ENCODE measurements around the gene BCL2L2. TPM values are rescaled to one million over a fixed set of nuclear protein-coding genes. Genes with fewer than 3 reads are reported as not detected.
A peak's percentile ranks its signal among the peaks of the same experiment; 100 is the strongest.

BCL2L2 gene
- total RNA-seq, 1 experiment from 2014 or later = 18.2 TPM

DNA sequence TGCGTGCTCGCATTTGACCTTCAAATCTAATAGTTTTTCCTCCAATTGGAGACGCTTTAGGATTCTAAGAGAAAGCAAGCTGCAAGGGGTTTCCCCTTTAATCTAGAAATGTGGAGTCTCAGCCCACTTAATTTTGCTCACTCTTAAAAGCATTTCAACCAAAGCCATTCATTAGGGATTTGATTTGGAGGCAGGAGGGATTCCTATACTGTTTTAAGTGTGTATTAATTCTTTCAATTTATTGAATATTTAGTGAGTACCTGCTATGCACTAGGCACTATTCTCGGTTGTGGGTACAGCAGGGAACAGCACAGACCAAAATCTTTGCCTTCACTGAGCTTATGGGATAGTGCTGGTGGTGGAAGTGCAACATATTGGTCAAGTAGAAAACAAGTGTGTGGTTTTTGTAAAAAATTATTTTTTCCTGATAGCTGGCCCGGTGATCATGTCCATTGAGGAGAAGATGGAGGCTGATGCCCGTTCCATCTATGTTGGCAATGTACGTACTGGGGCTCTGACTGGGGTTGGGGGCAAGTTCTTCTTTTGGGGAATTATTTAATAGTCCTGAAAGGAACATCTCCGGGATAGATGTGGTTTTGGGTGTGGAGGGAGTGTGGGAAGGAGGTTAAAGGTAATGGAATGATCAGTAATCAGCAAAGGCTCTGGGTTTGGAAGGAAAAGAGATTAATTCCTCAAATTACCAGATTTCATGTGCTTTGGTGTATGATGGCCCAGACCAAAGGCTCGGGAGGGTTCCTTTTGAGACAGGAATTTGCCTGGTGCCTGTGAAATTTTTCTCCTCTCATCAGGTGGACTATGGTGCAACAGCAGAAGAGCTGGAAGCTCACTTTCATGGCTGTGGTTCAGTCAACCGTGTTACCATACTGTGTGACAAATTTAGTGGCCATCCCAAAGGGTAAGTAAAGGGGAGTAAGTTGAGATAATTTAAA lies 16.2 kb downstream of the BCL2L2 start:
- peaks cover 26% of the 10 kb centered on the region for H3K4me1 Mint-ChIP-seq
- ATAC-seq (no peak), DNase-seq (ENCODE audit: low spot score) (no peak)
- ChIA-PET CTCF (interaction anchor here (0.6 to 4.5 kb wide), 15 partner anchors 16 to 347 kb away, joined by 3 to 39 read pairs (median 8); partner anchors contain the start of genes BCL2L2, CEBPE, CMTM5 and PPP1R3E), POLR2A (interaction anchor here (0.6 to 2.7 kb wide), 7 partner anchors 16 to 331 kb away, joined by 3 to 32 read pairs (median 9); partner anchors contain the start of genes ACIN1, BCL2L2, C14orf119 and SLC22A17)
- no peaks in the 10 kb centered on the region for H3K9me3 Mint-ChIP-seq
- peaks cover 46% of the 10 kb centered on the region for H3K36me3 Mint-ChIP-seq
- H3K27me3 Mint-ChIP-seq (ENCODE audit: low read depth) = no peaks in the 10 kb centered on the region
- H3K27ac Mint-ChIP-seq = peak overlapping the region; percentile 96
- H3K4me3 Mint-ChIP-seq = peak overlapping the region; percentile 96
- TF ChIP-seq CREB1 (CRISPR knock-in tag; IDR thresholded peaks at IDR 0.05) = no peak
- TF ChIP-seq TEAD4 (CRISPR knock-in tag; IDR thresholded peaks at IDR 0.05) = no peak
- TF ChIP-seq ZNF317 (CRISPR knock-in tag; IDR thresholded peaks at IDR 0.05; ENCODE audit: borderline replicate concordance, low read depth) = no peak
- TF ChIP-seq, protein P1, sequence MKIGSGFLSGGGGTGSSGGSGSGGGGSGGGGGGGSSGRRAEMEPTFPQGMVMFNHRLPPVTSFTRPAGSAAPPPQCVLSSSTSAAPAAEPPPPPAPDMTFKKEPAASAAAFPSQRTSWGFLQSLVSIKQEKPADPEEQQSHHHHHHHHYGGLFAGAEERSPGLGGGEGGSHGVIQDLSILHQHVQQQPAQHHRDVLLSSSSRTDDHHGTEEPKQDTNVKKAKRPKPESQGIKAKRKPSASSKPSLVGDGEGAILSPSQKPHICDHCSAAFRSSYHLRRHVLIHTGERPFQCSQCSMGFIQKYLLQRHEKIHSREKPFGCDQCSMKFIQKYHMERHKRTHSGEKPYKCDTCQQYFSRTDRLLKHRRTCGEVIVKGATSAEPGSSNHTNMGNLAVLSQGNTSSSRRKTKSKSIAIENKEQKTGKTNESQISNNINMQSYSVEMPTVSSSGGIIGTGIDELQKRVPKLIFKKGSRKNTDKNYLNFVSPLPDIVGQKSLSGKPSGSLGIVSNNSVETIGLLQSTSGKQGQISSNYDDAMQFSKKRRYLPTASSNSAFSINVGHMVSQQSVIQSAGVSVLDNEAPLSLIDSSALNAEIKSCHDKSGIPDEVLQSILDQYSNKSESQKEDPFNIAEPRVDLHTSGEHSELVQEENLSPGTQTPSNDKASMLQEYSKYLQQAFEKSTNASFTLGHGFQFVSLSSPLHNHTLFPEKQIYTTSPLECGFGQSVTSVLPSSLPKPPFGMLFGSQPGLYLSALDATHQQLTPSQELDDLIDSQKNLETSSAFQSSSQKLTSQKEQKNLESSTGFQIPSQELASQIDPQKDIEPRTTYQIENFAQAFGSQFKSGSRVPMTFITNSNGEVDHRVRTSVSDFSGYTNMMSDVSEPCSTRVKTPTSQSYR (CRISPR knock-in tag; IDR thresholded peaks at IDR 0.05) = no peak
- TF ChIP-seq JUN (CRISPR knock-in tag; IDR thresholded peaks at IDR 0.05) = no peak
- TF ChIP-seq MXD4 (CRISPR knock-in tag; IDR thresholded peaks at IDR 0.05; ENCODE audit: borderline replicate concordance) = no peak
- TF ChIP-seq TP53 (CRISPR knock-in tag; IDR thresholded peaks at IDR 0.05) = no peak
- no peak for TF ChIP-seq OVOL2 (CRISPR knock-in tag; IDR thresholded peaks at IDR 0.05; ENCODE audit: borderline replicate concordance)
- TF ChIP-seq NR1H2 (CRISPR knock-in tag; IDR thresholded peaks at IDR 0.05) = no peak
- TF ChIP-seq, protein P2, sequence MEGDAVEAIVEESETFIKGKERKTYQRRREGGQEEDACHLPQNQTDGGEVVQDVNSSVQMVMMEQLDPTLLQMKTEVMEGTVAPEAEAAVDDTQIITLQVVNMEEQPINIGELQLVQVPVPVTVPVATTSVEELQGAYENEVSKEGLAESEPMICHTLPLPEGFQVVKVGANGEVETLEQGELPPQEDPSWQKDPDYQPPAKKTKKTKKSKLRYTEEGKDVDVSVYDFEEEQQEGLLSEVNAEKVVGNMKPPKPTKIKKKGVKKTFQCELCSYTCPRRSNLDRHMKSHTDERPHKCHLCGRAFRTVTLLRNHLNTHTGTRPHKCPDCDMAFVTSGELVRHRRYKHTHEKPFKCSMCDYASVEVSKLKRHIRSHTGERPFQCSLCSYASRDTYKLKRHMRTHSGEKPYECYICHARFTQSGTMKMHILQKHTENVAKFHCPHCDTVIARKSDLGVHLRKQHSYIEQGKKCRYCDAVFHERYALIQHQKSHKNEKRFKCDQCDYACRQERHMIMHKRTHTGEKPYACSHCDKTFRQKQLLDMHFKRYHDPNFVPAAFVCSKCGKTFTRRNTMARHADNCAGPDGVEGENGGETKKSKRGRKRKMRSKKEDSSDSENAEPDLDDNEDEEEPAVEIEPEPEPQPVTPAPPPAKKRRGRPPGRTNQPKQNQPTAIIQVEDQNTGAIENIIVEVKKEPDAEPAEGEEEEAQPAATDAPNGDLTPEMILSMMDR (IDR thresholded peaks at IDR 0.05) = no peak
- TF ChIP-seq, protein P3, sequence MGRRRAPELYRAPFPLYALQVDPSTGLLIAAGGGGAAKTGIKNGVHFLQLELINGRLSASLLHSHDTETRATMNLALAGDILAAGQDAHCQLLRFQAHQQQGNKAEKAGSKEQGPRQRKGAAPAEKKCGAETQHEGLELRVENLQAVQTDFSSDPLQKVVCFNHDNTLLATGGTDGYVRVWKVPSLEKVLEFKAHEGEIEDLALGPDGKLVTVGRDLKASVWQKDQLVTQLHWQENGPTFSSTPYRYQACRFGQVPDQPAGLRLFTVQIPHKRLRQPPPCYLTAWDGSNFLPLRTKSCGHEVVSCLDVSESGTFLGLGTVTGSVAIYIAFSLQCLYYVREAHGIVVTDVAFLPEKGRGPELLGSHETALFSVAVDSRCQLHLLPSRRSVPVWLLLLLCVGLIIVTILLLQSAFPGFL (CRISPR knock-in tag; IDR thresholded peaks at IDR 0.05; ENCODE audit: borderline replicate concordance) = no peak
- TF ChIP-seq, protein P4, sequence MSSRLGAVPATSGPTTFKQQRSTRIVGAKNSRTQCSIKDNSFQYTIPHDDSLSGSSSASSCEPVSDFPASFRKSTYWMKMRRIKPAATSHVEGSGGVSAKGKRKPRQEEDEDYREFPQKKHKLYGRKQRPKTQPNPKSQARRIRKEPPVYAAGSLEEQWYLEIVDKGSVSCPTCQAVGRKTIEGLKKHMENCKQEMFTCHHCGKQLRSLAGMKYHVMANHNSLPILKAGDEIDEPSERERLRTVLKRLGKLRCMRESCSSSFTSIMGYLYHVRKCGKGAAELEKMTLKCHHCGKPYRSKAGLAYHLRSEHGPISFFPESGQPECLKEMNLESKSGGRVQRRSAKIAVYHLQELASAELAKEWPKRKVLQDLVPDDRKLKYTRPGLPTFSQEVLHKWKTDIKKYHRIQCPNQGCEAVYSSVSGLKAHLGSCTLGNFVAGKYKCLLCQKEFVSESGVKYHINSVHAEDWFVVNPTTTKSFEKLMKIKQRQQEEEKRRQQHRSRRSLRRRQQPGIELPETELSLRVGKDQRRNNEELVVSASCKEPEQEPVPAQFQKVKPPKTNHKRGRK (CRISPR knock-in tag; IDR thresholded peaks at IDR 0.05; ENCODE audit: borderline replicate concordance) = no peak
- no peak for TF ChIP-seq EMX1 (CRISPR knock-in tag; IDR thresholded peaks at IDR 0.05)
- TF ChIP-seq, protein P5, sequence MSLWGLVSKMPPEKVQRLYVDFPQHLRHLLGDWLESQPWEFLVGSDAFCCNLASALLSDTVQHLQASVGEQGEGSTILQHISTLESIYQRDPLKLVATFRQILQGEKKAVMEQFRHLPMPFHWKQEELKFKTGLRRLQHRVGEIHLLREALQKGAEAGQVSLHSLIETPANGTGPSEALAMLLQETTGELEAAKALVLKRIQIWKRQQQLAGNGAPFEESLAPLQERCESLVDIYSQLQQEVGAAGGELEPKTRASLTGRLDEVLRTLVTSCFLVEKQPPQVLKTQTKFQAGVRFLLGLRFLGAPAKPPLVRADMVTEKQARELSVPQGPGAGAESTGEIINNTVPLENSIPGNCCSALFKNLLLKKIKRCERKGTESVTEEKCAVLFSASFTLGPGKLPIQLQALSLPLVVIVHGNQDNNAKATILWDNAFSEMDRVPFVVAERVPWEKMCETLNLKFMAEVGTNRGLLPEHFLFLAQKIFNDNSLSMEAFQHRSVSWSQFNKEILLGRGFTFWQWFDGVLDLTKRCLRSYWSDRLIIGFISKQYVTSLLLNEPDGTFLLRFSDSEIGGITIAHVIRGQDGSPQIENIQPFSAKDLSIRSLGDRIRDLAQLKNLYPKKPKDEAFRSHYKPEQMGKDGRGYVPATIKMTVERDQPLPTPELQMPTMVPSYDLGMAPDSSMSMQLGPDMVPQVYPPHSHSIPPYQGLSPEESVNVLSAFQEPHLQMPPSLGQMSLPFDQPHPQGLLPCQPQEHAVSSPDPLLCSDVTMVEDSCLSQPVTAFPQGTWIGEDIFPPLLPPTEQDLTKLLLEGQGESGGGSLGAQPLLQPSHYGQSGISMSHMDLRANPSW (CRISPR knock-in tag; conservative IDR thresholded peaks at IDR 0.05; ENCODE audit: low read depth) = no peak
- TF ChIP-seq, protein P6, sequence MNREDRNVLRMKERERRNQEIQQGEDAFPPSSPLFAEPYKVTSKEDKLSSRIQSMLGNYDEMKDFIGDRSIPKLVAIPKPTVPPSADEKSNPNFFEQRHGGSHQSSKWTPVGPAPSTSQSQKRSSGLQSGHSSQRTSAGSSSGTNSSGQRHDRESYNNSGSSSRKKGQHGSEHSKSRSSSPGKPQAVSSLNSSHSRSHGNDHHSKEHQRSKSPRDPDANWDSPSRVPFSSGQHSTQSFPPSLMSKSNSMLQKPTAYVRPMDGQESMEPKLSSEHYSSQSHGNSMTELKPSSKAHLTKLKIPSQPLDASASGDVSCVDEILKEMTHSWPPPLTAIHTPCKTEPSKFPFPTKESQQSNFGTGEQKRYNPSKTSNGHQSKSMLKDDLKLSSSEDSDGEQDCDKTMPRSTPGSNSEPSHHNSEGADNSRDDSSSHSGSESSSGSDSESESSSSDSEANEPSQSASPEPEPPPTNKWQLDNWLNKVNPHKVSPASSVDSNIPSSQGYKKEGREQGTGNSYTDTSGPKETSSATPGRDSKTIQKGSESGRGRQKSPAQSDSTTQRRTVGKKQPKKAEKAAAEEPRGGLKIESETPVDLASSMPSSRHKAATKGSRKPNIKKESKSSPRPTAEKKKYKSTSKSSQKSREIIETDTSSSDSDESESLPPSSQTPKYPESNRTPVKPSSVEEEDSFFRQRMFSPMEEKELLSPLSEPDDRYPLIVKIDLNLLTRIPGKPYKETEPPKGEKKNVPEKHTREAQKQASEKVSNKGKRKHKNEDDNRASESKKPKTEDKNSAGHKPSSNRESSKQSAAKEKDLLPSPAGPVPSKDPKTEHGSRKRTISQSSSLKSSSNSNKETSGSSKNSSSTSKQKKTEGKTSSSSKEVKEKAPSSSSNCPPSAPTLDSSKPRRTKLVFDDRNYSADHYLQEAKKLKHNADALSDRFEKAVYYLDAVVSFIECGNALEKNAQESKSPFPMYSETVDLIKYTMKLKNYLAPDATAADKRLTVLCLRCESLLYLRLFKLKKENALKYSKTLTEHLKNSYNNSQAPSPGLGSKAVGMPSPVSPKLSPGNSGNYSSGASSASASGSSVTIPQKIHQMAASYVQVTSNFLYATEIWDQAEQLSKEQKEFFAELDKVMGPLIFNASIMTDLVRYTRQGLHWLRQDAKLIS (CRISPR knock-in tag; IDR thresholded peaks at IDR 0.05; ENCODE audit: borderline replicate concordance) = no peak

Data from WTC11 (cell line).